Measurements from ENCODE around the gene HAND2. TPM values are rescaled to one million over a fixed set of nuclear protein-coding genes. Genes with fewer than 3 reads are reported as not detected.

The HAND2 gene
- total RNA-seq, 1 donor from 2014 or later: not detected

DNA sequence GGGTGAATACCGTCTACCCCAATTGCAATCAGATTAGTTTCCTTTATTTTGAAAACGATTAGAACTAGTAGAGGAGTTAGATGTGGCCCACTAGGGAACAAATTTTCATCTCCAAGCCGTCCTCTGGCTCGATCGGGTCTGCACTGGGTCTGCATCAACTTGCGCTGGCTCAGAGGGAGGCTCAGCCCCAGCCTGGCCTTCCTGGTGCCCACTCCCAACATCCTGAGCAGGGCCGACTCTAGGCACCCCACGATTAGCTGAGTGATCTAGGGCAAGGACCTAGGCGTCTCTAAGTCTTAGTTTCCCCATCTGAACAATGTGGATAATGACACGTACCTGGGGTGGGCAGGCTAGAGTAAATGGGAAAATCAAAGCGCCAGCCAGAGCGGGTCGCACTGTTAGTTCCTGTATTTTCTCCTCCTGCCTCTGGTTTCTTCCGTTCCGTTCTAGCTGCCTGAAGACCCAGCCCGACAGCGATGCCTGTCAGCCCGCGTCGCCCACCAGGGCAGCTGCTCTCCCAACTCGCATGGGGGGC is 7.7 kb upstream of the HAND2 start:
- FAIRE-seq (no peak), DNase-seq (ENCODE audit: low spot score in 2 of 2) (no peak)

GRCh38 chr4:173536808-173537429 is 6.9 kb upstream of the HAND2 start:
- DNase-seq (ENCODE audit: low spot score in 2 of 2): no peak
- FAIRE-seq: no peak

DNA sequence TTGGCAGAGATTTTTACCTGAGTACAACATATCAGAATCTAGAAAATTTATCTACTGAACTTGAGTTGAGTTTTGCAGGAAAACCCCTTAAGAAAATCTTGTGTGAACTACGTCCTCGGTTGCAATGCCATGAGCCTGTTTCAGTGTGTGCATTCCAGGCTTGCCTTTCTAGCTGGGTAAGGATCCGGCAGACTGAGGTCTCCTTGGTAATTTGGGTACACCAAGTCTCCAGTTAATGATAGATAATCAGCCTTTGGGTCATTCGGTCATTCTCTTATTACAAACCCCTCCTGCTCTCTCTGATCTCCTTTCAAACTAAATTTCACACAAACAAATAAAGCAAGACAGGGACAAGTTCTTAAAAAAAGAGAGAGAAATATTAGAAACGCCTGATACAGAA is 5.9 kb upstream of the HAND2 start:
- no peak for FAIRE-seq
- peak in 1 of 2 donors; percentile 8 for DNase-seq (ENCODE audit: low spot score in 2 of 2)

- no peak for FAIRE-seq
- DNase-seq (ENCODE audit: low spot score in 2 of 2): peak in 1 of 2 donors; percentile 13
Observed at GRCh38 chr4:173535165-173535902, 5.3 kb upstream of the HAND2 start.

DNA sequence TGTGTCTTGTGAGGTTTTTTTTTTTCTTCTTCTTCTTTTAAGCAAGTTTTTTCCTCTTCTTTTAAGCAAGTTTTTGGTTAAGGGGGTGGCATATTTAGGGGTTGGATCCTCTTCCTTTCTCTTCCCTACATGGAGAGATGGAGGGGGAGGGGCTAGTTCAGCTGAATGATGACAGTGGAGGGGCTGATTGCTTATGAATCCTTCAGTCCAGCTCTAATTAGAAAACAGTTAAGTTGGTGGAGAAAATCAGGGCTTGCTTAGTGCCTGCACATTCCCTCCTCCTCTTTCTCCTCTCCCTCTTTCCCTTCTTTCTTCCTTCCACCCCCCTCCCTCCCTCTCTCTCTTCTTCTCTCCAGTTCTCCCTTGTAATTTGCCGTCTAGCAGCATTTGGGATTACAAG is 4.4 kb upstream of the HAND2 start:
- FAIRE-seq (no peak), DNase-seq (ENCODE audit: low spot score in 2 of 2) (no peak)

DNA sequence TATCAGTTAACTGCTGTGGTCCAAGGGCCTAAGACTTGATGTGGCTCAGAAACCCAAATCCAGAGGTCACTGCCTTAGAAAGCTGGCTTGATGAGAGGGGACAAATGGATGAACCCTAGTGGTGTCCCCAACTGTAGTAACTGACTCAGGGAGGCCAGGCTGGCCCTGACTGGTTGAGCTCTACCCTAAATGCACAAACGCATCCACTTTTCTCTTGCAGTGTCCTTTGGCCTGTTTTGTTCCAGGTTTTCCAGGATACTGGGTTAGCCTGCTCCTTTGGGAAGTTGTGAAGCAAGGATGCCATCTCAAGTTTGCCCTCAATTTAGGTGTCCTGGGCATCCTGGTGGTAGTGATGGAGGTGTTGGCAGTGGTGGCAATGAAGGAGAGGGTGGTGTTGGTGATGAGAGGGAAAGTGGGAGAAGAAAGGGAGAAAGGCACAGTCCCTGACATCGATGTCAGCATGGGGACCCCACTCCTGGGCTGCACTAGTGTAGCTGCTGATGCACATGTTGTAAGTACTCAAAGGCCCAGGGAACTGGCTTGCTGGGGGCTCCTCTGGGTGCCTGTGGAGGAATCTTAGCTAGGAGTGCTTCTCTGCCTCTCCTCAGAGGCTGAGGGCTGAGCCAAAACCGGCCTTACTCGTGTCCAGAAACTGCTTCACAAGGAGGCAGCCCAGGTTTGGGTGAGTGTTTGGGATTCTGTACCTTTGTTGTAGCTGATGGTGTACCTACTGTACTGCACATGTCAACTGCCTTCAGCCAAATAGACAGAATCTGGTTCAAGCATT is 2.9 kb upstream of the HAND2 start:
- FAIRE-seq: no peak
- no peak for DNase-seq (ENCODE audit: low spot score in 2 of 2)

DNA sequence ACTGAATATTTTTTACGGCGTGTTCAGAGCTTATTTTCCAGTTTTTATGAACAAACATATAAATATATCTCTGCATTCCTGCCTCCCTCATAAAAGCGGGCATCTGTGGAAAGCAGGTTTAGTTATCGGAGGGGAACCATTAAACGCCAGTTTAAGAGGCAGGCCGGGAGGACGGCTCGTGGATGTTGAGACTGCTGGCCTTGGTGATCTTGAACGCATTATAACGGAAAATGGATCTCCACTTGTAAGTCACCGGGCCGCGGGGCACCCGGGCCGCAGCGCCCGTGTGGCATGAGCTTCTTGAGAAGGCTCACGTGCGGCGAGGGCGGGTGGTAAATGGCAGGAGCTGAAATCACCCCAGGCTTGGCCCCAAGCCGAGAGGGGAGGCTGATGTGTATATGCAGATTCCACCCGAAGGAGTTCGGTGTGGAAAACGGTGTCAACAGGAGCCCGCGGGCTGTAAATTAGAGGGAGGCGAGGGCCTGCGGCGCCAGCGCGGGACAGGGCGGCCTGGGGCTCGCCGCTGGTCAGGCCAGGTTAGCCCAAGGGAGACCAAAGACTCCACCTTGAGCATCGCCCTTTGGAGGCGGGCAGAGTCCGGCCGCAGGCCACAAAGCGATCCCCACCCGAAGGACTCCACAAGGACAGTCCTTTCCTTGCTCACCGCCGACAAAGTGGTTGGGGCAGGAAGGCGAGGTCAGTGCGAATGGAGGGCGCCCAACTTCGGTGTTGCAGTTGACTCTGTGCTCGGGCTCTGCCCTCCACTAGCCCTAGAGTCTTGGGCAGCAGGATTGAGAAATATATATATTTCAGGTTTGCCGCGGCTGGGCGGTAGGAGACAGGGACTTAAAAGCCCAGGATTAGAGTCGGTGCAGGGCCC is 1.3 kb upstream of the HAND2 start:
- FAIRE-seq: no peak
- DNase-seq (ENCODE audit: low spot score in 2 of 2): peak in 1 of 2 donors; percentile 10

- FAIRE-seq (no peak), DNase-seq (ENCODE audit: low spot score in 2 of 2) (peak in 1 of 2 donors; percentile 19)
Observed at GRCh38 chr4:173530326-173531085, 477 bp upstream of the HAND2 start.

GRCh38 chr4:173528378-173529321 is 1.4 kb downstream of the HAND2 start:
- FAIRE-seq: no peak
- peak in 1 of 2 donors; percentile 39 for DNase-seq (ENCODE audit: low spot score in 2 of 2)

DNA sequence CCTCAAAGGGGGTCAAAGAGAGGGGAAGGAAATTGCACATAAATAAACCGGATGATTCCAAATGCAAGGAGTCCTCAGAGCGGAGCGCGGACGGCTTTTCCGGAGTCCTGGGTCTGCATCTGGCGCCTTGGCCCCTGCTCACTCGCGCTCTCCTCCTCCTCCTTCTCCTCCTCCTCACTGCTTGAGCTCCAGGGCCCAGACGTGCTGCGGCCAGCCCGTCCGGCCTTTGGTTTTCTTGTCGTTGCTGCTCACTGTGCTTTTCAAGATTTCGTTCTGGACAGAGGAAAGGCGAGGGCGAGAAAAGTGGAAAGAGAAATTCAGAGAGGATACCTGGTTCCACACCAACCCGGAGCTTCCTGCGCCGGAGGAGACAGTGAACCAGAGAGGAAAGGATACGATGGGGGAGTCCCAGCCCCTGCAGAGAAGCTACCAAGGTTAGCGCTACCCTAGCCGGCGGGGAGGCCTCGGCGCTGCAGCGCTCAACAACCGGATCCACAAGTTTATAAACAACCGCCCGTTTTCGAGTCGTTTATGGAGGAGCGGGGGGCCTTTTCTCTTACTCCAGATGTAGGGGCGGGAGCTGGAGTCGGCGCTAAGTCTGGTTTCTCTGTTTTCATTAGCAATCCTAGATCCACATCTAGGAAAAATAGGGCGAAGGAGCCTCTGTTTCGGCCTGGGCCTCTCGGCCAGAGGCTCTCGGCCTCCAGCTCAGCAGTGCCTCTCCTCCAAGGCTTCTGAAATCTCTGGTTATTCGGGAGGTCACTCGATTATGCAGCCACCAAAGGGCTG is 2.7 kb downstream of the HAND2 start:
- FAIRE-seq: no peak

GRCh38 chr4:173526724-173527102 is 3.3 kb downstream of the HAND2 start:
- FAIRE-seq (no peak), DNase-seq (ENCODE audit: low spot score in 2 of 2) (no peak)

More for the DNA sequence above, 2.7 kb downstream of the HAND2 start:
- peak in 1 of 2 donors; percentile 10 for DNase-seq (ENCODE audit: low spot score in 2 of 2)

DNA sequence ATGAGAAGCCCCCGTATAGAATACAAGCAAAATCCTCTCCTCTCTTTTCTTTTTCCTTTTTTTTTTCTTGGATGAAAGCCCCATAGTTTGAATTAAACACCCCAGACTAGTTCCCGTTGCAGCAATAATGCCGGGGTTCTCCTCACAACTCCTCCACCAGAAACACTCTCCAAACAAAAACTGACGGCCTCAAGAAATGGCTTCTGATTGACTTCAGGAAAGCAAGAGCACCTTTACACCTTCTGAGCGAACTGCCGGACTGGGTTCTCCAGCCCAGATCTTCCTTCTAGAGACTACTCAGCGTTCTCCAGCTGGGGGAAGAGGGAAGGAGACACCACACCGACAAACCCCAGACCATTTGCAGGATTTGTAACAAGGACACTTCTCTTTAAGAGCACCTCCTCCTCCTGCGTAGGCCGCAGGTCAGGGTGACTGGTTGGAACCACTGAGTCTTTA is 4.0 kb downstream of the HAND2 start:
- no peak for FAIRE-seq

GRCh38 chr4:173525118-173526011 is 4.7 kb downstream of the HAND2 start:
- DNase-seq (ENCODE audit: low spot score in 2 of 2) (no peak), FAIRE-seq (no peak)

More for the DNA sequence above, 4.0 kb downstream of the HAND2 start:
- DNase-seq (ENCODE audit: low spot score in 2 of 2): peak in 1 of 2 donors; percentile 7

DNA sequence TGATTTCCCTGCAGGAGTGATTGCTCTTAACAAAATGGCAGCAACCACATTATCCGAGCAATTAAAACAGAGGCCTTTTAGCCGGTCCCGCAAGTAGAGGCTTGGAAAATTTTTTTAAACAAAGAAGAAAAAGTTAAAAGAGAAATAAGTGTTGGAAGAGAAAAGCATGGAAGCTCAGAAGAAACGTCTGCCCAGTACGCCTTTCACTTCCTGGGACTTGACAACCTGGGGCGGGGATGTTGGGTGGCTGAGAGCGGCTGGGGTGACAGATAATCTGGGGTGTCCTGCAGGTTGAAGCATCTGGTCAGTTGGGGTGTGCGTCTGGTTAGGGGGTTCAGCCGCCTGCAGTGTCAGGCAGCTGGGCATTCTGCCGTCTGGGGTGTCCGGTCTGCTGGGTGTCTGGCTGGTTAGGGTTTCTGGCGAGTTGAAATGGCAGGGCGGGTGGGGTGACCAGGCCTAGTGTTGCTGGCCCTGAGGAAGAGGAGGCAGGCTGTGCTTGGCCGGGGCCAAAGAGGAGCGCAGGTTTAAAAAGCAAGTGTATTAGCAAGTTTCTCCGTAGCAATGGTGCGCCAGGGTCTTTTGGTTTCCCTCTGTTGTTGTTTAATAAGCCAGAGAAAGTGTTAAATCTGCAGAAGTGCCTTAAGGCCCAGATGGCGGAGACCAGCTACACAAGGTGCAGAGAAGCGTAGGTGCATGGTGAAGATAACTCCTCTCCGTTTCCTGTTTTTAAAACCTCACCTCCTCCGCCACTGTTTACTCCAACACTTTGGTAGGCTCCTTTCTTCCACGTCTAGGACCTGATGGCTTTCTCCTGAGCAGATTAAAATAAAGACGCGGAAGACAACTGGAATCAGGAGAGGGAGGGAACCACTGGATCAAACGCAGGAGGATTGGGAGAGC is 5.6 kb downstream of the HAND2 start:
- no peak for DNase-seq (ENCODE audit: low spot score in 2 of 2)
- FAIRE-seq: no peak

GRCh38 chr4:173522951-173523395 is 7.1 kb downstream of the HAND2 start:
- DNase-seq (ENCODE audit: low spot score in 2 of 2) (no peak), FAIRE-seq (no peak)

Measured in frontal cortex (tissue), 4 donors.